Measurements from ENCODE around the gene GLT1D1.

GRCh38 chr12:128804762-128805161 is 48.5 kb upstream of the GLT1D1 start:
- TF ChIP-seq POLR2A (IDR thresholded peaks at IDR 0.05; ENCODE audit: low read length) (no peak), GATA1 (IDR thresholded peaks at IDR 0.05; ENCODE audit: low read depth, low read length) (no peak)

Data from erythroblast (primary cell).